Activated CD4-positive, alpha-beta T cell treated with anti-CD3 and anti-CD28 coated beads, Interleukin-2, amount 50 U/mL, for 16 hours (primary cell): ENCODE results near the gene CARS1.

ENCODE experiments used
- DNase-seq: peaks from one replicate; pipeline ENCODE4 v3.0.0-alpha.2; 2020

The CARS1 gene

DNA sequence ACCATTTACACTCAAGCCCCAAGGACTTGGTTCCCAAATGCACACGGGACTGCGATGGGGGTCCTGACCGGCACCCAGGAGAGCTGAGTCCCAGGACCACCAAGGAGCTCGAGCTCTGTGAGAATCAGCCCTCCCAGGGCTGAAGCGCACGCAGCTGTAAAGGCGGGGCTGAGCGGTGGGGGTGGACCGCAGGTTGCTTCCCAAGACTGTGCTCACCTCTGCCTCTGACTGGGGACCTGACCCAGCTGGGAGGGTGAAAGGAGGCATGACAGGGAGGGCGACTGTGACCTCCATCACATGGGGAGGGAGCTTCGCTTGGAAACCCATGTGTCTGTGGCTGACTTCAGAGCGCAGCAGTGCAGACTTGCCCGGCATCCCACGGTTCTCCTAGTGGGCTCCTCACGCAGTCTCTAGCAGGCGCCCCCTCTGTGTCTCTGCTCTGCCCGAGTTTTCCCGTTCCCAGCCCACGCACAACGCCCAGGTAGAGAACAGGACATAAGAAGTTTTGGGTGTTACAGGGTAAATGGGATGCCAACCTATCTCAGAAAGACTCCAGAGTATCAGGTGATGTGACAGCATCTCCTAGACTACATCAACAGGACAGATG lies 49.7 kb downstream of the CARS1 start:
- DNase-seq: no peak

- no peak for DNase-seq
Measured at GRCh38 chr11:3006505-3007260, 50.5 kb downstream of the CARS1 start.

DNA sequence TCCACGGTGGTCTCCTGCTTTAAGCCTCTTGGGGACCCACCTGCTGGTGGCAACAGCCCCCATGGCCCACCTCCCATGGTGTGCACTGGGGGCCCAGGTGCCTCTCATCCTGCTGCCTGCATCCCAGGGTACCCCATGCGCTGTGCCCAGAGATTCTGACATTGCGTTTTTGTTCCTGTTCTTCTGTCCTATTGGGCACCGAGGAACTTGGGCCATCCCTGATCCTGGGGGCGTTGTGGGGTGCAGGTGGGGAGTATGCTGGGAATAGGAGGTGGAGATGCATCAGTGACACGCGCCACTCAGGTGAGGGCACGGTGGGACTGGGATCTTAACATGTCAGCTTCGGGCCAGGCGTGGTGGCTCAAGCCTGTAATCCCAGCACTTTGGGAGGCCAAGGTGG lies 52.7 kb downstream of the CARS1 start:
- DNase-seq: no peak

GRCh38 chr11:3003396-3004231 lies 53.6 kb downstream of the CARS1 start:
- DNase-seq: no peak

GRCh38 chr11:3002871-3003270 lies 54.4 kb downstream of the CARS1 start:
- DNase-seq: no peak

DNA sequence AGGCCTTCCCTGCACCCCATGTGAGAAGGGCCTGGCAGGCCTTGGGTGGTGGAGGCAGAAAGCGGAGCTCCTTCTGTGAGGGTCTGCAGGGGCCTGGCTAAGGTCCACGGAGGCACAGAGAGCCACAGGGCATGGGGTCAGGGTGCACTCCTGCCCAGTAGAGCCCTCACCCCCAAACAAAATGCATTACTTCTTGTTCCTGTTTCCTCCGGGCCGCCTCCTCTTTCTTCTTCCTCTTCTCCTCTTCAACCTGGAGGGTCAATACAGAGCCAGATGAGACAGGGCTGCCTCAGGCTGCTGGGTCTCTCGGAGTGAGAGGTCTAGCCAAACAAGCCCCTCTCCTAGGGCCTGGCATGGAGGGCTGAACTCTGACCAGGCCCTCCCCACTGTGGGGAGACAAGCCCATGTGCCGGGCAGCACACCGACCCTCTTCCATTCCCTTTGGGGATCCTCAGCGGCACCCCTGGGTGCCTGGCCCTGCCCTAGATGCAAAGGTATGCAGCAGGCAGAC lies 54.8 kb downstream of the CARS1 start:
- no peak for DNase-seq

DNA sequence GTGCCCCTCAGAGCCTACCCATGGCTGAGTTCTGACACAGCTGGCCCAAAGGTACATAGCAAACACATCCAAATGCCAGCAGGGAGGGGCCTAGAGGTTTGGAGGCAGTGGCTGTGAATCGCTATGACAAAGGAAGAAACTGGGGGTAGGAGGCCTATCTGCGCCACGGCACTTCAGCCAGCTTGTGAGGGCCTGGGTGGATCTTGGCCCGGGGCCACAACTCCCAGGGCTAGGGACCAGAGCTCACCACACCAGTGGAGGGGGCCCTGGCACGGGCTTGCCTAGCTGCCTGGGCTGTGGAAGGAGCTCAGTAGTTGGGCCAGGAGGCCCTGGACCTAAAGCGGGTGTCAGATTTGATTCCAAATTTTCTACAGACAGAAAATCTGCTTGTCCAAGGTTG lies 55.7 kb downstream of the CARS1 start:
- no peak for DNase-seq

DNA sequence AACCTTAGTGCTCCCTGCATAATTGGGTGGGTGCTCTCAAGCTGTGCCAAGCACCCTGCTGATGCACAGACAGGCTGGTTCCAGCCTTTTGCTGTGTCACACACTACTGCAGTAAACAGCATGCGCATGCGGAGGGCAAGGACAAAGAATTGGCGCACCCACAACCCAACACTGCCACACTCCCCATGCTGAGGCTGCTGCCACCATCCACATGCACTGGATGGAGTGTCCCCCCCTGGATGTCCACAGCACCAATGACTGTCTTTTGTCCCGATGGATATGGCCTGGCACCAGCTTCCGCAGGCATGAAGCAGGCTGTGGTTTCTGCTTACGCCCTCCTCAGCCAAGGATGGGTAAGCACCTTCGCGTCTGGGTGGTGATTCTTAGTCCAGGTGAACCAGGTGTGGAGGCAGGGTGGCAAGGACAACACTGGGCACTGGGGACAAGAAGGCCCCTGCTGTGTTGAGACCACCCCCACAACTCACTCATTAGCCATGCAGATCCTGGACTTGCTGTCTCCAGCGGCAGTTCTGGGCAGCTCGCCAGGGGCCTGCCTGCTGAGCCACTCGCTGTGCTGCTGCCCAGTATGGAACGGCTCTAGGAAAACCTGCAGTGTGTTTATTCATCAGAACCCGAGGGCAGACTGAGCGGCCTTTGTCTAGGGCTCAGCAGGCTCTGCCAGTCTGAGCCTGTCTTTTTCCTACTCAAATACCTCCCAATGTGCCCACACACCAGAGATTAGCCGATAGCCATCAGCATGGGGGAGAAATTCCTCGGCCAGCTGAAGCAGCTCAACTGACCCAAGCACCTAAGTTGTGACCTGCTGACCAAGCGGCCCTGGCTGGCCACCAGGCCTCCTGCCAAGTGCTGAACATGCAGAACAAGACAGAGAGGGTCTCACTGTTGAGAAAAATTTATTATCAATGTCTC lies 56.9 kb downstream of the CARS1 start:
- DNase-seq: no peak

GRCh38 chr11:2999464-2999998 lies 57.7 kb downstream of the CARS1 start:
- DNase-seq: no peak

DNA sequence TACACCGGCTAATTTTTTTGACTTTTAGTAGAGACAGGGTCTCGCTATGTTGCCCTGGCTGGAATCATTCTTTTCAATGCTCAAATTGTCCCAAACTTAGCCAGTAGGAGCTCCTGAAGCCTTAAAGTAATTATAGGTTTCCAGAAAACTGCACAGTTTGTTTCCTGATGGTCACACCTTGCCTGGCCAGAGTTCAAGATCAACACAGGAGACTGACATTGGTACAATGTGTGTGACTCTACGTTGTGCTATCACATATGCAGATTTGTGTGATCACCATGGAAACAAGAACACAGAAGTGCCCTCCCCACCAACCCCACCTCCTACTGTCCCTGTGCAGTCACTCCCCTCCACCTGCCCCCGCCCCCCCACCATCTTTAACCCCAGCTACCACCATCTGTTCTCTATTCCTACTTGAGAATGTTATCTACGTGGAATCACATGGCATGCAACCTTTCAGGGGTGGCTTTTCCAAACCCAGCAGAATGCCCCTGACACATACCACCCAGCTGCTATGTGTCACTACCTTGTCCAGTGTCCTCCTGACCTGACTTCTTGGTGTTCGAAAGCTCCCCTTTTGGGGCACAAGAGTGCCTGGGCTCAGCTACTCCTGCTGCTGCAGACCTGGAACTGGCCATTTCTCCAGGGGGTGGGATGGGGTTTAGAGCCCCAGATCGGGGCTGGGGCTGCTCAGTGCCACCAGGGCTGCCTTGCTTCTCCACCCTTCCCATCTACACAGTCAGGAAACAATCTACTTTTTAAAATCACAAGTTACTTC lies 59.0 kb downstream of the CARS1 start:
- DNase-seq: no peak

GRCh38 chr11:2997406-2997805 lies 59.8 kb downstream of the CARS1 start:
- DNase-seq: no peak

DNA sequence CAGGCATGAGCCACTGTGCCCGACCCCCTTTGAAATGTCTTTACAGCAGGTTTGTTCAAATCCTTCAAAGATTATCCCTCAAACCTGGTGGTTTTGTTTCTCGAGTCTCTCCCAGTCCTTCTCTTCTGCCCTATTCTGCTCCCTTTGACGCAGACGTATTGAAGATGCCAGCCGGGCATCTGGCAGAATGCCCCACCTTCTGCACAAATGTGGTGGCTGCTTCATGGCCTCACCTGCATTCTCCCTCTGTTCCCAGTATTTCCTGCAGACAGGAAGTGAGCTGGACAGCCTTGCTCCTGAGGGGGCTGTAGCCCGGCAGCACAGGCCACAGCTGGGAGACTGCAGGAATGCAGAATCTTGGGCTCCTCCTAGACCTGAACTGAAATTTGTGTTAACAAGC lies 60.2 kb downstream of the CARS1 start:
- DNase-seq: no peak

DNA sequence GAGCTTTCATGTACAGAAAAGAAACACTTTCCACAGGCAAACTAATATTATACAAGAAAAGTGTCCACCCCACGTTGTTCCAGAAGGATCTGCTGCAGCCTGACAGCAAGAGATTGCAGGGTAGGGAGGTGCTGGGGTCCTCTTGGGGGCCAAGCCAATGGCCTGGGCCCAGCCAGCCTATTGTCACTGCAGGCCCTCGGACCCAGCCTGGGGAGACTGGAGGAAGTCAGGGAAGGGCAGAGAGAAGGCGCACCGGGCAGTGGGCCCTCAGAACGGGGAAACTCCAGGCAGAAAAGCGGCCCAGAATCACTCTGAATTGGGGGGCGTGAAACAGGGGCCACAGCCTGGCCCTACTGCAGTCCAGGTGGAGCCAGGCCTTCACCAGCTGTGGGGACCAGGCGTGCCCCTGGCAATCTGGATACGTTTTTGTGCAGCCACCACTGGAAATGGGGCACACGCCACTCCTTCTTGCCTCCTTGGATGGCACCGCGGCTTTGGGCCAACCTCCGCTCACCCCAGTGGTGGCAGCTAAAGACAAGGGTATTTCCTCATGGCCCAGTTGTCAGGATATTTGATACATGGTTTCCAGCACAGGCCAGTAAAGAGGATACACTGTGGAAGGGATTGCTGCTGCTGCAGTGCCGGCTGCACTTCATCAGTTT lies 61.2 kb downstream of the CARS1 start:
- no peak for DNase-seq

GRCh38 chr11:2995031-2995561 lies 62.1 kb downstream of the CARS1 start:
- DNase-seq: no peak

DNA sequence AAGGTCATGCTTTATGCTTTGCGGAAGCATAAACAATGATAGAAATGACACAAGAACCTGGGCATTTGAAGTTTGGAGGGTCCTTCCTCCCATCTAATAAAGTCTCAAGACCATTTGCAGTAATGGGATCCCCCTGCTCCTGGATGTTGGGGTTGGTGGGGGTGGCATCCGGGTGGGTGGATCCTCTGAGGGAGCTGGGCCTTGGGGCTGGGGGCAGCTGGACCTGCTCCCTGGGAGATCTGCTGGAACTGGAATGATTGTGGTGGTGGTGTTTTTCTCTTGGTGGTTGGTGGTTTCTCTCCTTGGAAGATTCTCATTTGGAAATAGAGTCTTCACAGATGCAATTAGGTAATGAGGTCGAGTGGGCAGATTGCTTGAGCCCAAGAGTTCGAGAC lies 62.9 kb downstream of the CARS1 start:
- no peak for DNase-seq

DNA sequence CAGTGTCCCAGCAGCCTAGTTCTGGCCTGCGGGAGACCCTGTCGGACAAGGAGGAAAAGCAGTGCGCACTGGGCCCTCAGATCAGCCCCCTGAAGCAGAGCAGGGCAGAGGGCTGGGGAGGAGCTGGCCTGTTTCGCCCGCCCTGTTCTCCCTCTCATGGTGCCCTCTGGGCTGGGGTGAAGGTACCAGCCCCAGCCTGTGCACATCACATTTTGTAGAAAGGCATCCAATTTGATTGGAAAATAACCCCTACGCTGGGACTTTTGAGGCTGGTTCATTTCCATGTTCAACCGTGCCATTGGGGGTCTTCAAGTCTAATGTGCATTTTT lies 64.3 kb downstream of the CARS1 start:
- no peak for DNase-seq

DNA sequence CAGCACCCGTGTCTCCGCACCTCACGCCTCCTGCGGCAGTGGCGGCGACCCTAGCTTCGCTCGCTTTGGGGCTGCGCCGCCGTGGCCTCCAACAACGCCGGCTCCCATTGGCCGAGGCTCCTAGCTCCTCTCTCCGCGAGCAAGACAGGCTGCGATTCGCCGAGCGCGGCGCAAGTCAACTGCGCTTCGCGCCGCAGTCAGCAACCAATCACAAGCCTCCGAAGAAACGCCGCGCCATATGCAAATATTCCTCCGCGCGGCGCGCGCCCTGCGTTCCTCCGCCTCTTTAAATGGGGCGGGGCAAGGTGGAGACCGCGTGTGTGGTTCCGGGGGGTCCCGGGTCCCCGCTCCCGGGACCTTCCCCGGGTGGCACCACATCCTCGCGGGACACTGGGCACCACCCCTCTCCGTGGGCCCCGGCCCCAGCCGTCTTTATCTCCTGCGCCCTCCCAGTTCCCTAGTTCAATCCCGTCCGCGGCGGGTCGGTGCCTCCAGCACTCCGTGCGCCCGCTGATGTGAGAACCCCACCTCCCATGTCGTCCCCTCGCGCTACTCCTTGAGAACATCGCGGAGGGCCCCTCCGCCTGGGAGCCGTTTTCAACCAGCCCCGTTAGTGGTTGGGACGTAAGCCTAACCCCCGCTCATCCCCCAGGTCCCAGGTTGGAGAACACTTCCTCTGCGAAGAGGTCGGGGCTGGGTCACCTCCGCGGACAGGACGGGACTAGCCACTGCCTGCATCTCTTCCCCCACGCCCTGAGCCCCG lies 64.8 kb downstream of the CARS1 start, which contains the start of gene NAP1L4:
Gene NAP1L4, minus strand, starts transcription at position 96 of the 763 bp plus-strand sequence. CDS start 13,109 bp downstream, outside the sequence.
- peak; percentile 98 for DNase-seq

DNA sequence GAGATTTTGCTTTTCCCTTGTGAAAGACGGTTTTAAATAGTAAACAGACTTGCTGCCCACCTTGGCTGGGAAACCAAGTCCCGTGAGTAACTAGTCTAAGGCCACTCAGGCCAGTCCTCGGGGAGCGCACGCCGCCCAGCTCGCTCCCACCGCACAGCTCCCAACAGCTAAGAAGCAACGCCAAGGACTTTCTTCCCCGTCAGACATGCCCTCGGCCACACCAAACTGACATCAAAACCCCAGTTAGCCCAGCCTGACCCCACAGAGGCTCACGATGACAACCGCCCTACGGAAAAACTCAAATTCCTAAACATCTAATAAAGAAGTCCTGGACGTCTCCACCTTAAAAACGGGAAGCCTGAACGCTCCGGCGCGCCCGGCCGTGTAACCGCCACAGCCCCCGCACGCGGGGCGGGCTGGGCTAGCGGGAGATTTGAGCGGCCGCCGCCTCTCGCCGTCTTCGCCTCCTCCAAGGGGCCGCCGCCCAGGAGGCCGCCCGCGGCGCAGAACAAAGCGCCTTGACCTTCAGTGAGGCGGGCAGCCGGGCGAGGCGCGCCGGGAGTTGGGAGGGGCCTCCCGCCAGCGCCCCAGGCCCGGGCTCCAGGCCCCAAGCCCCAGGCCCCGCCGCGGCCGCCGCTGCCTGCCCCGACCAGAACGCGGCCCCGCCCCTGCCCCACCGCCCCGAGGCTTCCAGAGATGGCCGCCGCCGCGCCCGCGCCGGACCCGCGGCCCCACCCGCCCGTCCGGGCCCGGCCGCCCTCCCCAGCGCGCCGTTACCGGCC lies 65.6 kb downstream of the CARS1 start:
- DNase-seq: peak; percentile 18
